Right atrium auricular region (tissue), 2 donors: ENCODE results near the gene RSL24D1. TPM values are rescaled to one million over a fixed set of nuclear protein-coding genes. Genes with fewer than 3 reads are reported as not detected.

Source experiments
- DNase-seq: peaks from one replicate; pipeline ENCODE4 v3.0.0-alpha.2; 2019; ENCODE audit warnings: low spot score
- H3K27ac ChIP-seq, 2 donors: fragments of 200-600 bp; sonication (generic); 1 replicate in 1 of 2; 2 replicates in 1 of 2; pipeline ENCODE4 v1.5.1; 2016 to 2019
- H3K27me3 ChIP-seq, 2 donors: fragments of 200-600 bp; sonication (generic); one replicate each; pipeline versions ENCODE4 v1.5.1 to v1.6.0; 2017 to 2019
- H3K36me3 ChIP-seq: fragments of 200-600 bp; sonication (generic); one replicate; pipeline ENCODE4 v1.5.1; 2016
- H3K4me1 ChIP-seq, 2 donors: fragments of 200-600 bp; sonication (generic); one replicate each; pipeline versions ENCODE4 v1.5.1 to v1.6.0; 2017 to 2019
- H3K4me3 ChIP-seq, 2 donors: fragments of 200-600 bp; sonication (generic); 1 replicate in 1 of 2; 2 replicates in 1 of 2; pipeline ENCODE4 v1.5.1; 2017 to 2019; ENCODE audit warnings: mild to moderate bottlenecking in 1 of 2, moderate library complexity in 1 of 2
- H3K9me3 ChIP-seq, 2 donors: fragments of 200-600 bp; sonication (generic); one replicate each; pipeline ENCODE4 v1.5.1; 2019
- CTCF ChIP-seq, 2 donors: fragments of 200-600 bp; sonication (generic); IDR thresholded peaks; one replicate each; pipeline ENCODE4 v1.5.1; 2019; ENCODE audit warnings: antibody characterized with exemption in 2 of 2
- total RNA-seq, 2 donors: library from RNA; depleted of rRNA; stranded (reverse); fragments of >200 nt; gene quantifications; one replicate each; pipeline ENCODE4 v1.1.0, GENCODE V29; 2016

Gene RSL24D1
- total RNA-seq, 2 donors from 2014 or later = 42.6 to 48.2 TPM

GRCh38 chr15:55239440-55240124 lies 42.8 kb upstream of the RSL24D1 start:
- Histone ChIP-seq H3K9me3 (no peaks in the 10 kb centered on the region), H3K36me3 (no peaks in the 10 kb centered on the region), H3K27ac (no peak overlapping the region), H3K4me1 (no peaks in the 10 kb centered on the region), H3K4me3 (no peak overlapping the region), H3K27me3 (no peaks in the 10 kb centered on the region)
- no peak for DNase-seq
- TF ChIP-seq CTCF (IDR thresholded peaks at IDR 0.05) = no peak

GRCh38 chr15:55238877-55239276 lies 42.1 kb upstream of the RSL24D1 start:
- no peaks in the 10 kb centered on the region for H3K9me3 ChIP-seq
- H3K36me3 ChIP-seq = no peaks in the 10 kb centered on the region
- TF ChIP-seq CTCF (IDR thresholded peaks at IDR 0.05) = no peak
- H3K27ac ChIP-seq = no peak overlapping the region
- H3K4me3 ChIP-seq = no peak overlapping the region
- no peaks in the 10 kb centered on the region for H3K4me1 ChIP-seq
- no peak for DNase-seq
- H3K27me3 ChIP-seq = no peaks in the 10 kb centered on the region

GRCh38 chr15:55237219-55238130 lies 40.7 kb upstream of the RSL24D1 start:
- H3K4me1 ChIP-seq = no peaks in the 10 kb centered on the region
- no peak for TF ChIP-seq CTCF (IDR thresholded peaks at IDR 0.05)
- no peaks in the 10 kb centered on the region for H3K9me3 ChIP-seq
- H3K27ac ChIP-seq = no peak overlapping the region
- DNase-seq = no peak
- no peak overlapping the region for H3K4me3 ChIP-seq
- no peaks in the 10 kb centered on the region for H3K27me3 ChIP-seq
- no peaks in the 10 kb centered on the region for H3K36me3 ChIP-seq

- Histone ChIP-seq H3K27ac (no peak overlapping the region), H3K27me3 (no peaks in the 10 kb centered on the region), H3K9me3 (no peaks in the 10 kb centered on the region), H3K4me1 (no peaks in the 10 kb centered on the region), H3K4me3 (no peak overlapping the region), H3K36me3 (no peaks in the 10 kb centered on the region)
- TF ChIP-seq CTCF (IDR thresholded peaks at IDR 0.05) = no peak
- DNase-seq = no peak
These were observed 38.9 kb upstream of the RSL24D1 start for GRCh38 chr15:55235546-55236036.

GRCh38 chr15:55234800-55235104 lies 38.0 kb upstream of the RSL24D1 start:
- H3K4me3 ChIP-seq = no peak overlapping the region
- H3K27me3 ChIP-seq = no peaks in the 10 kb centered on the region
- no peaks in the 10 kb centered on the region for H3K4me1 ChIP-seq
- no peak for TF ChIP-seq CTCF (IDR thresholded peaks at IDR 0.05)
- no peak overlapping the region for H3K27ac ChIP-seq
- no peak for DNase-seq
- no peaks in the 10 kb centered on the region for H3K36me3 ChIP-seq
- no peaks in the 10 kb centered on the region for H3K9me3 ChIP-seq
